GM21390 (cell line): Measurements from ENCODE around the gene AKAP11.
"Not testable (repeated sequence)": the region's sequence is repeated elsewhere in the genome, so short reads cannot be mapped to it uniquely, and the experiment has no call there.

ENCODE experiments used
- ATAC-seq: cut with Tn5 transposase; IDR thresholded peaks from one replicate; pipeline ENCODE4 v1.9.1; 2021; ENCODE audit not compliant: unreplicated experiment

The AKAP11 gene

DNA sequence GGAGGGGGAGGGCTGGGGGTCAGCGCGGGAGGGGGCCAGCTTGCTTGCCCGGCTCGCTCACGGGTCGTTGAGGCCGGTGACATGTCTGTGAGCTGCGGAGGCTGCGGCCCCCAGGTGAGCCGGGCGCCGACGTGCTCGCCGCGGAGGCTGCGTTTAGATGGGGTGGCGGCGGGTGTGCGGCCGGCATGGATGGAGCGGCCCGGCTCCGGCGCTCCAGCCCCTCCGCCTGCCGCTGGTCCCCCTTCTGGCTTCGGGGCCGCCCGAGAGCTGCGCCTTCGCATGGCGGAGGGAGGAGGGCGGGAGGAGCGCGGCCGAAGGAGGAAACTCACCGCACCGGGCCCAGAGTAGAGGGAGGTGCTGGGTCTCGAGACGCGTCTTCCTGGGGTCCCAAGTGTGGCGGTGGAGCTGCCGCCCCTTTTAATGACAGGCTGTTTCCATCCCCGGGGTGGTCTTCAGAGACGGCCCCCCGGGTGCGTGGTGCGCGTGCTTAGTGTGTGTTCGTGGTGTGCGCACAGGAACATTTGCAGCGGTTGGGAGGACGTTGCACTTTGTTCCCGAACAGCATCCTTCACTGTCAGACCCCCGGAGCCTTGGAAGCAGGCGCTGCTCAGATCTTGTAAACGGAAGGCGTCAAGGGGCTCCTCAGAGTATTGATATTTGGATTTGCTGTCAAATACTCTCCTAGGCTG is at the start of gene AKAP11:
TSS of gene AKAP11 (plus strand) at position 38 of the 689 bp plus-strand sequence. CDS start 14,197 bp downstream, outside the sequence.
- peak; percentile 18 for ATAC-seq

DNA sequence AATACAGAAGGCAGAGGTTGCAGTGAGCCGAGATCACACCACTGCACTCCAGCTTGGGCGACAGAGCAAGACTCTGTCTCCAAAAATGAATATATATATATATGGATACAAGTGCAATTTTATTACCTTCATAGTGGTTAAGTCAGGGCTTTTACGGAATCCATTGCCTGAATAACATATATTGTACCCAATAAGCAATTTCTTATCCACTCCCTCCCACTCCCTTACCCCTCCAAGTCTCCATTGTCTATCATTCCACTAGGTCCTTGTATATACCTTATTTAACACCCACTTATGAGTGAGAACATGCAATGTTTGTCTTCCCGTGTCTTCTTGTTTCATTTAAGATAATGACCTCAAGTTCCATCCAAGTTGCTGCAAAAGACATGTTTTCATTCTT is 48.3 kb upstream of the AKAP11 start:
- no peak for ATAC-seq

GRCh38 chr13:42225051-42225450 is 46.9 kb upstream of the AKAP11 start:
- no peak for ATAC-seq

DNA sequence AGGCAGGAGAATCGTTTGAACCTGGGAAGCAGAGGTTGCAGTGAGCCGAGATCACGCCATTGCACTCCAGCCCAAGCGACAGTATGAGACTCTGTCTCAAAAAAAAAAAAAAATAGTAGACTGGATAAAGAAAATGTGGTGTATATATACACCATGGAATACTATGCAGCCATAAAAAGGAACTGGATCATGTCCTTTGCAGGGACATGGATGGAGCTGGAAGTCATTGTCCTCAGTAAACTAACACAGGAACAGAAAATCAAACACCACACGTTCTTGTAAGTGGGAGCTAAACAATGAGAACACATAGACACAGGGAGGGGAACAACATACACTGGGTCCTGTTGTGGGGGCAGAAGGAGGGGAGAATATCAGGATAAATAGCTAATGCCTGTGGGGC is 45.2 kb upstream of the AKAP11 start:
- ATAC-seq, result not testable (repeated sequence)

DNA sequence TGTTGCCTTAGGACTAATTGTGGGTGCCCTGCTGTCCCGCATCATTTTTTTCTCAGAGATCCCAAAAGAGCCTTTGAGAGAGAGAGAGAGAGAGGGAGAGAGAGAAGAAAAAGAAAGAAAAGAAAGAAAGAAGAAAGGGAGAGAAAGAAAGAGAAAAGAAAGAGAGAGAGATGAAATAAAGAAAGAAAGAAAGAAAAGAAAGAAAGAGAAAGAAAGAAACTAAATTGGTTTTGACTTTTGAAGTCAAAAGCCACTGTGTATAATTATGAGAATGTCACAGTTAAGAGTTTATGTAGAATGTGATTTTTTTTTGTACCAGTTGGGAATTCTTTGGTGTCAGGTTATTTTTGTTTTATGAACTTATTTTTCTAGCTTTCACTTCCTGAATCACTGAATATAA is 43.4 kb upstream of the AKAP11 start:
- no peak for ATAC-seq

- no peak for ATAC-seq
These were observed 42.7 kb upstream of the AKAP11 start for GRCh38 chr13:42229287-42229686.

GRCh38 chr13:42232671-42233070 is 39.3 kb upstream of the AKAP11 start:
- no peak for ATAC-seq

DNA sequence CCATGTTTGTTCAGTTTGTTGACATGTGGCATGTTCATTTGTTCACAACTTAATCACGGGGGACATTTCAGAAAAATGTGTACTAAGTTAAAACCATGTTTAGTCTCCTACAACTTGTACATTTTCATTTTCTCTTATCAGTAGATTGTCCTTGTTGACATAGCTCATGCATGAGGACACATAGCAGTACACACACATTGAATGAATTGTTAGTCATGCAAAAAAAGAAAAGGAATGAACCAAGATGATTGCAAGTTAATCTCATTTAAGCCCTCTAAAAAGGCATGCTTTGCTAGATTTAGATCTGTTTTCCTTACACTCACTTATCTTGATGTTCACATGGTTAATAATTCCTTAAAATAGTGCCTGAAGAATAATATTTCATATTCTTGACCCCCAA is 38.2 kb upstream of the AKAP11 start:
- no peak for ATAC-seq

- no peak for ATAC-seq
These were observed 32.8 kb upstream of the AKAP11 start for GRCh38 chr13:42239161-42239560.

- no peak for ATAC-seq
These were observed 32.3 kb upstream of the AKAP11 start for GRCh38 chr13:42239644-42240043.

- no peak for ATAC-seq
These were observed 25.4 kb upstream of the AKAP11 start for GRCh38 chr13:42246541-42246940.

- ATAC-seq, result no peak
These were observed 24.1 kb upstream of the AKAP11 start for GRCh38 chr13:42247883-42248282.

GRCh38 chr13:42255886-42256285 is 16.1 kb upstream of the AKAP11 start:
- ATAC-seq, result no peak

- ATAC-seq, result no peak
These were observed 13.2 kb upstream of the AKAP11 start for GRCh38 chr13:42258747-42259146.

DNA sequence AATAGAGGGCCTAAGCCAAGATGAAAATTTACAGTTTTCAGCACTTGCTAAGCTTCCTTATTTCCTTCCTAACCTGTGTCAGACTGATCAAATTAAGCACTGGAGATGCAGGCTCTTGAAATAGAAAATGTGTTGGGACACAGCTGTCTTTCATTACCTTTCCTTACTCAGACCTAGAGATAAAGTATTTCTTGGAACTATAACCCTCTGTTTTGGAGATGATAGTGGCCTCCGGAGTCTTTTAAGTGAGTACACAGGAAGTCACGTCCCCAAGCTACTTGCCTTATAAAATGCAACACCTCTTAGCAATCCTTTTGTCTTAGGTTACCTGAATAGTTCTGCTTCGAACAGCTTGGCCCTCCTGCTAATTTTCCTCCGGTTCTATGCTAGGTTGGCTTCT is 12.4 kb upstream of the AKAP11 start:
- no peak for ATAC-seq

GRCh38 chr13:42260903-42261654 is 10.9 kb upstream of the AKAP11 start:
- no peak for ATAC-seq

DNA sequence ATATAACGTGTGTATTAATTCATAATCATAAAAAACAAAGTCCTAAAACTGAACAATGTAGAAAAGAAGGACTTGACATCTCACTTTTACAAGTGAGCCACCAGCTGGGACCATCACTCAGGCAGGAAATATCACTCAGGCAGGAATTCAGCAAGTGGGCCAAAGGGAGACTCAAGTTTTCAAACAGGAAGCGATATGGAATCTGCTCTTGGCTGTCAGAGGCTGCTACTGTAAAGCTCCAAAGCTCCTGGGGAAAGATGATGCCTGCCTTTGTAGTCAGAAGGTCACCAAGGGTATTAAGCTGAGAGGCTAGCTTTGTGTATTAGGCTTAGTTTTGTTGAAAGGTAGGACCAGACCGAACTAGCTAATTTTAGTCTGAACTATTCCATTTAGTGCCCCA is 5.5 kb upstream of the AKAP11 start:
- ATAC-seq, result no peak

- ATAC-seq, result no peak
These were observed 1.6 kb upstream of the AKAP11 start for GRCh38 chr13:42270160-42270856.

- no peak for ATAC-seq
These were observed 1.1 kb upstream of the AKAP11 start for GRCh38 chr13:42270857-42271215.

DNA sequence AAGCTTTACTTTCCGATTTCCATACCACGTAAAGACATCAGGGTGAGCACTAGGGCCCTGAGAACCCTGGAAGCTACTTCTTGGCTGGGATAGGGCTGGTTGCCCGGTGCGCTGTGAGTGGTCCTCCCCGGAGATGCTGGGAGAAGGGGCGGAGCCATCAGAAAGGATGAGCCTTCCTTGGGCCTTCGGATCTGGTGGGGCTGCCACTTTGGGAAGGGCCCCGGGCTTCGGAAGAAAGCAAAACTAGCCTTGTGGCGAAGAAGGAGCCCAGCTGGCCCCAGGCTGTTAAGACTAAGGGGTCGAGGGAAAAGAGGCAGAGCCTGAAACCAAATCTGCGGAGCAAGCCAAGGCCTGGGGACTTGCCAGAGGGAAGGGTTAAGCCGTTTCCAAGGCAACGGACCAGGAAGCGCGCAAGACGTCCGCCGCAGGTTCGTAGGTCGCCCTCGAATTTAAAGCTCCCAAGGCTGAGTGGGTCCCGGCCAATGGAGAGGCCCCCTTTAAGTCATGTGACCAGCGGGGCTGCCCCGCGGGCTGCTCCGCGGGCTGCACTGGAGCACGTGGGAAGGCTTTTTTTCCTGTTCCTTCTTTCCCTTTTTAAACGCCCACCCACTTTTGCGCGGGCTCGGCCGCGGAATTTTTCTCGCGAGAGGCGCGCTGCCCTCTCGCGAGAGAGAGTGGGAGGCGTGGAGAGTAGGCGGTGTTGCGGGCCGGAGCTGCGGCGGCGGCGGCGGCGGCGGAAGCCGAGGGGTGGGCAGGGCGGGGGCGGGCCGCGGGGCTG is 426 bp upstream of the AKAP11 start:
- ATAC-seq, result peak; percentile 79

DNA sequence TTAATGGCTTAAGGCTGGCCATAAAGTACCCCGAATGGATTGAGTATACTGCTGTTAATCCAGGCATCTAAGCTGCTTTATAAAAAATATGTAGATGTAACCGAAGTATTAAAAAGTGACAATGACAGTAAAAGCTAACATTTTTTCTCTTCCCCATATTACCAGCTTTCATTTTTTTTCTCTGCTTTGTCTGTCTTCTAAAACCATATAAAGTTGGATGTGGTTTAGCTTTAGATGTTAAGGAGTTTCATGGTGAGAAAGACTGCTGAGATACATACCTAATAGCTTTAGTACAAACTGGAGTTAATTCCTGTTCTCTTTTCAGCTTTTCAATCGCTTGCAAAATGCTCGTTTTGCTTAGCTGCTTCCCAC is 838 bp downstream of the AKAP11 start:
- ATAC-seq, result no peak
